K562 (cell line): Measurements from ENCODE around the gene KATNAL2. TPM values are rescaled to one million over a fixed set of nuclear protein-coding genes. Genes with fewer than 3 reads are reported as not detected.

Experiments
- ARNT ChIP-seq, 2 experiments: fragments of 450-650 bp; IDR thresholded peaks; 2 replicates each; pipeline ENCODE4 v1.6.1; 2016; ENCODE audit warnings: mild to moderate bottlenecking in 1 of 2
- ATF1 ChIP-seq, 2 experiments: fragments of 450-650 bp in 1 of 2; IDR thresholded peaks; 2 replicates each; pipeline ENCODE4 v1.6.1; 2016; ENCODE audit warnings: missing compliant biosample characterization in 1 of 2, missing genetic modification characterization in 1 of 2
- ATF7 ChIP-seq: fragments of 450-650 bp; IDR thresholded peaks from 2 replicates; pipeline ENCODE4 v1.7.1; 2014; ENCODE audit warnings: mild to moderate bottlenecking, moderate library complexity
- DACH1 ChIP-seq: fragments of 450-650 bp; IDR thresholded peaks from 2 replicates; pipeline ENCODE4 v1.6.1; 2018; ENCODE audit not compliant: partially characterized antibody
- FOS ChIP-seq: IDR thresholded peaks from 3 replicates; pipeline ENCODE4 v1.6.1; 2011; ENCODE audit not compliant: insufficient read length; ENCODE audit errors: extremely low read depth
- FOXA3 ChIP-seq, 2 experiments: fragments of 450-650 bp in 1 of 2; sonication (generic) in 1 of 2; formaldehyde crosslinking; IDR thresholded peaks in 1 of 2; conservative IDR thresholded peaks in 1 of 2; 2 replicates each; pipeline versions ENCODE4 v1.4.0 to v1.8.0; 2020 to 2022; ENCODE audit warnings: mild to moderate bottlenecking in 2 of 2, missing genetic modification reagents in 1 of 2
- HOMEZ ChIP-seq: fragments of 250-450 bp; sonication (Bioruptor Pico); IDR thresholded peaks from 2 replicates; pipeline ENCODE4 v1.4.0; 2020; ENCODE audit warnings: mild to moderate bottlenecking, moderate library complexity
- KDM2B ChIP-seq: fragments of 250-450 bp; sonication (Bioruptor Pico); IDR thresholded peaks from 2 replicates; pipeline ENCODE4 v1.8.0; 2021; ENCODE audit warnings: mild to moderate bottlenecking, moderate library complexity
- PRMT5 ChIP-seq: sonication (generic); formaldehyde crosslinking; IDR thresholded peaks from 2 replicates; pipeline ENCODE4 v1.5.0; 2020; ENCODE audit warnings: missing genetic modification reagents
- RBFOX2 ChIP-seq: fragments of 200-400 bp; formaldehyde crosslinking; IDR thresholded peaks from 2 replicates; pipeline ENCODE4 v1.6.1; 2017; ENCODE audit warnings: low read depth, mild to moderate bottlenecking, low read length, moderate library complexity
- TEAD2 ChIP-seq: fragments of 450-650 bp; IDR thresholded peaks from 2 replicates; pipeline ENCODE4 v1.6.1; 2016; ENCODE audit warnings: missing genetic modification characterization, control low read depth, missing compliant biosample characterization
- TFAP4 ChIP-seq: sonication (generic); formaldehyde crosslinking; IDR thresholded peaks from 2 replicates; pipeline ENCODE4 v1.8.0; 2022; ENCODE audit warnings: missing genetic modification reagents, mild to moderate bottlenecking, moderate library complexity, borderline replicate concordance
- TFE3 ChIP-seq: fragments of 450-650 bp; formaldehyde crosslinking; IDR thresholded peaks from 2 replicates; pipeline ENCODE4 v1.4.0; 2020; ENCODE audit warnings: mild to moderate bottlenecking, mixed read lengths
- ZNF217 ChIP-seq: sonication (generic); formaldehyde crosslinking; IDR thresholded peaks from 2 replicates; pipeline ENCODE4 v1.8.0; 2022; ENCODE audit warnings: mild to moderate bottlenecking, missing genetic modification reagents
- ZNF408 ChIP-seq: fragments of 250-450 bp; sonication (Bioruptor Pico); IDR thresholded peaks from 2 replicates; pipeline ENCODE4 v1.4.0; 2020; ENCODE audit warnings: low read depth, mild to moderate bottlenecking, moderate library complexity
- ZNF695 ChIP-seq: fragments of 450-650 bp; formaldehyde crosslinking; IDR thresholded peaks from 2 replicates; pipeline ENCODE4 v1.4.0; 2020; ENCODE audit warnings: mild to moderate bottlenecking, moderate library complexity
- polyA plus RNA-seq, 8 experiments: library from polyadenylated mRNA; depleted of rRNA in 4 of 8; stranded (reverse) in 5 of 8; unstranded in 3 of 8; fragments of >200 nt; fragmentation: Nextera tagmentation in 2 of 8; fragmentation: Illumina TruSeq in 1 of 8; extraction: Ambion mirVana in 2 of 8; extraction: Trizol in 1 of 8; gene quantifications; 2 replicates each; pipeline versions ENCODE4 v1.2.1 to v1.2.3, GENCODE V29; 2011 to 2014; ENCODE audit warnings: inconsistent platforms in 1 of 8, missing spikeins in 1 of 8
- total RNA-seq, 7 experiments: library from RNA; depleted of rRNA in 6 of 7; stranded (reverse); fragments of >200 nt in 6 of 7; fragmentation: Illumina TruSeq in 2 of 7; extraction: Trizol in 2 of 7; gene quantifications; 2 replicates each; pipeline versions ENCODE4 v1.2.1 to v1.2.3, GENCODE V29; 2011 to 2021; ENCODE audit warnings: low replicate concordance in 1 of 7
- TF ChIP-seq, protein P1 (sequence below): fragments of 250-450 bp; sonication (Bioruptor Pico); IDR thresholded peaks from 2 replicates; pipeline ENCODE4 v1.4.0; 2020; ENCODE audit warnings: mild to moderate bottlenecking
- TF ChIP-seq, protein P2 (sequence below), 3 experiments: fragments of 200-800 bp in 1 of 3; fragments of 250-450 bp in 1 of 3; fragments of 450-650 bp in 1 of 3; sonication (Bioruptor Pico) in 1 of 3; sonication (Bioruptor generic) in 1 of 3; formaldehyde crosslinking in 1 of 3; IDR thresholded peaks; 2 replicates each; pipeline versions ENCODE4 v1.6.1 to v1.8.0; 2016 to 2022; ENCODE audit warnings: mild to moderate bottlenecking in 2 of 3, missing genetic modification characterization in 2 of 3, missing compliant biosample characterization in 1 of 3, moderate library complexity in 1 of 3

KATNAL2 gene
- total and polyA plus RNA-seq, 9 of the 15 experiments (the other 6 are each of a cell fraction or from before 2014, with no cell fraction given) = 0.08 to 1.2 (median 0.48) TPM

DNA sequence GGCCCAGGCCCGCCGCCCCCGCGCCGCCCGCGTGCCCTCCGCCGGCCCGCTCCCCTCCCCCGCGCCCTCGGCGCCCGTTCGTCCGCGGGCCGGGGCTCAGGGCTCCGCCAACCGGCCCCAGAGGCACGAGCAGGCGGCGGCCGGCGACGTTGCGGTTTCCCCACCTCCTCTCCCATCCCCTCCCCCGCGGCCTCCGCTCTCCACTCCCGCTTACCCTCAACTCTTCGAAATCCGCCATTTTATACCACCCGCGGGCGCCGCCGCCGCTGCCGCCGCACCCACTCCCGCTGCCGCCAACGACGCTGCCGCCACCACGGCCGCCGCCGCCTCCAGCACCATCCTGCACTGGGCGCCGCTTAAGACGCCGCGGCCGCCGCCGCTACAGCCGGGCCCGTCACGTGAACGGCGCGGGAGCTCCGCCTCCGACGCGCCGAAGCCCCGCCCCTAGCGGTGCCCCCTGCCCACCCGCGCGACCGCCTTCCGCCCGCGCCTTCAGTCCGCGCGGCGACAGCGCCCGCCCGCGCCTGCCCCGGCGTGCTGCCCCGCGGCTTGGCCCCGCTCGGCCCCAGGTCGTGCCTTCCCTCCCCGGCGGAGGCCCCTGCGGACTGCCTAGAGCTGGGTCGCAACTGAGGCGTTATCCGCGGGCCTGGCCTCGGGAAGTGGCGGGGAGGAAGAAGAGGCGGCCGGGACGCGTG is at the start of gene KATNAL2, which contains the start of gene PIAS2 (continued):
- TF ChIP-seq ATF7 (peak; percentile 12; the same call in 1 of the 2 replicates), ZNF217 (CRISPR knock-in tag) (no peak), RBFOX2 (peak; percentile 89), ATF1 (CRISPR knock-in tag; IDR thresholded peaks at IDR 0.05) (no peak), ATF1 (tag; IDR thresholded peaks at IDR 0.05) (0 out of 2 replicates have a peak, but pooled peaks have one; percentile 24), HOMEZ (CRISPR knock-in tag) (no peak), ZNF695 (CRISPR knock-in tag) (no peak), PRMT5 (CRISPR knock-in tag) (no peak), FOS (no peak), ZNF408 (CRISPR knock-in tag) (no peak), TFAP4 (CRISPR knock-in tag) (0 out of 2 replicates have a peak, but pooled peaks have one; percentile 17), ARNT (IDR thresholded peaks at IDR 0.05) (no peak), KDM2B (CRISPR knock-in tag) (no peak), TEAD2 (no peak), TFE3 (CRISPR knock-in tag) (no peak), DACH1 (no peak), FOXA3 (CRISPR knock-in tag; conservative IDR thresholded peaks at IDR 0.05 in 1 of 2, IDR thresholded peaks at IDR 0.05 in 1 of 2) (no peak)
- TF ChIP-seq, protein P1, sequence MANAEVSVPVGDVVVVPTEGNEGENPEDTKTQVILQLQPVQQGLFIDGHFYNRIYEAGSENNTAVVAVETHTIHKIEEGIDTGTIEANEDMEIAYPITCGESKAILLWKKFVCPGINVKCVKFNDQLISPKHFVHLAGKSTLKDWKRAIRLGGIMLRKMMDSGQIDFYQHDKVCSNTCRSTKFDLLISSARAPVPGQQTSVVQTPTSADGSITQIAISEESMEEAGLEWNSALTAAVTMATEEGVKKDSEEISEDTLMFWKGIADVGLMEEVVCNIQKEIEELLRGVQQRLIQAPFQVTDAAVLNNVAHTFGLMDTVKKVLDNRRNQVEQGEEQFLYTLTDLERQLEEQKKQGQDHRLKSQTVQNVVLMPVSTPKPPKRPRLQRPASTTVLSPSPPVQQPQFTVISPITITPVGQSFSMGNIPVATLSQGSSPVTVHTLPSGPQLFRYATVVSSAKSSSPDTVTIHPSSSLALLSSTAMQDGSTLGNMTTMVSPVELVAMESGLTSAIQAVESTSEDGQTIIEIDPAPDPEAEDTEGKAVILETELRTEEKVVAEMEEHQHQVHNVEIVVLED = peak; percentile 49; the same call in 1 of the 2 replicates
- TF ChIP-seq, protein P2, sequence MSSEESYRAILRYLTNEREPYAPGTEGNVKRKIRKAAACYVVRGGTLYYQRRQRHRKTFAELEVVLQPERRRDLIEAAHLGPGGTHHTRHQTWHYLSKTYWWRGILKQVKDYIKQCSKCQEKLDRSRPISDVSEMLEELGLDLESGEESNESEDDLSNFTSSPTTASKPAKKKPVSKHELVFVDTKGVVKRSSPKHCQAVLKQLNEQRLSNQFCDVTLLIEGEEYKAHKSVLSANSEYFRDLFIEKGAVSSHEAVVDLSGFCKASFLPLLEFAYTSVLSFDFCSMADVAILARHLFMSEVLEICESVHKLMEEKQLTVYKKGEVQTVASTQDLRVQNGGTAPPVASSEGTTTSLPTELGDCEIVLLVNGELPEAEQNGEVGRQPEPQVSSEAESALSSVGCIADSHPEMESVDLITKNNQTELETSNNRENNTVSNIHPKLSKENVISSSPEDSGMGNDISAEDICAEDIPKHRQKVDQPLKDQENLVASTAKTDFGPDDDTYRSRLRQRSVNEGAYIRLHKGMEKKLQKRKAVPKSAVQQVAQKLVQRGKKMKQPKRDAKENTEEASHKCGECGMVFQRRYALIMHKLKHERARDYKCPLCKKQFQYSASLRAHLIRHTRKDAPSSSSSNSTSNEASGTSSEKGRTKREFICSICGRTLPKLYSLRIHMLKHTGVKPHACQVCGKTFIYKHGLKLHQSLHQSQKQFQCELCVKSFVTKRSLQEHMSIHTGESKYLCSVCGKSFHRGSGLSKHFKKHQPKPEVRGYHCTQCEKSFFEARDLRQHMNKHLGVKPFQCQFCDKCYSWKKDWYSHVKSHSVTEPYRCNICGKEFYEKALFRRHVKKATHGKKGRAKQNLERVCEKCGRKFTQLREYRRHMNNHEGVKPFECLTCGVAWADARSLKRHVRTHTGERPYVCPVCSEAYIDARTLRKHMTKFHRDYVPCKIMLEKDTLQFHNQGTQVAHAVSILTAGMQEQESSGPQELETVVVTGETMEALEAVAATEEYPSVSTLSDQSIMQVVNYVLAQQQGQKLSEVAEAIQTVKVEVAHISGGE (CRISPR knock-in tag; IDR thresholded peaks at IDR 0.05) = no peak
